ENCODE results near the gene RAB11A. TPM values are rescaled to one million over a fixed set of nuclear protein-coding genes. Genes with fewer than 3 reads are reported as not detected.
A peak's percentile ranks its signal among the peaks of the same experiment; 100 is the strongest.

Gene RAB11A
- polyA plus RNA-seq, 1 donor from 2014 or later: 248 TPM

DNA sequence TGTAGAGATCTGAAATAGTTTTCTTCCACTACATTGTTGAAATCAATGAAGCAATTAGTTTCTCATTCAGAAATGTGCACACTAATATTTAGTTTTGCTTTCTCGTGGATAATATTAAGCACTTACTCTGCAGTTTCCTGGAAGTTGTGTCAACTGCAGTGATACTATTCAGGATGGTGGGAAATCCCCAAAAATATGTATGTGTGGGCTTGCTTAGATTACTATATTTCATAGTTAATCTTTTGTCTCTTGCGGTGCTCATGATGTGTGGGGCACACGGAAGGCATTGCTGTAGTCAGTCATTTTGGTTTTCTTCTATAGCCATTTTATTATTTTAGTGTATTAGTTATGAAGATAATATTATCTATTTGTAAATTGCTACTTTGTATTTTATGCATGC is 19.7 kb downstream of the RAB11A start:
- no peak overlapping the region for H3K27ac Mint-ChIP-seq

DNA sequence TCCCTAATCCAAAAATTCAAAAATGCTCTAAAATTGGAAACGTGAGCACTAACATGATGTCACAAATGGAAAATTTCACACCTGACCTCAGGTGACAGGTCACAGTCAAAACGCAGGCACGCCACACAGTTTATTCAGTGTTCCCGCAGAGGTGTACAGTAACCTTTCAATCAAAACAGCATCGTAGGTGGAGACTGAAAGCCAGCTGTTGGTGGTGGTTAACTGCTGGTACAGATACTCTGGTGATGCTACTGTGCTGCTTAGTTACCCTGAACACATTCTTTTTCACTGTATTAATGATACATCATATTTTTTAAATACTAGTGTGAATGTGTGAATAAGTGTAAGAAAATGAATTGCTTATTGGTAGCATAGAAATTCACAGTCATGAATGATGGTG is 23.8 kb downstream of the RAB11A start:
- H3K4me1 Mint-ChIP-seq: peaks cover 0 to 8% (median 7%) of the 10 kb centered on the region in 3 donors
- no peak overlapping the region for H3K4me3 Mint-ChIP-seq
- H3K36me3 Mint-ChIP-seq: peaks cover 13% of the 10 kb centered on the region
- H3K27ac Mint-ChIP-seq: no peak overlapping the region
- H3K27me3 Mint-ChIP-seq: no peaks in the 10 kb centered on the region
- no peaks in the 10 kb centered on the region for H3K9me3 Mint-ChIP-seq

More for the DNA sequence above, 19.7 kb downstream of the RAB11A start:
- peaks cover 21% of the 10 kb centered on the region for H3K36me3 Mint-ChIP-seq
- H3K9me3 Mint-ChIP-seq: no peaks in the 10 kb centered on the region
- no peak overlapping the region for H3K4me3 Mint-ChIP-seq
- H3K4me1 Mint-ChIP-seq: peaks cover 11 to 24% (median 19%) of the 10 kb centered on the region in 3 donors
- H3K27me3 Mint-ChIP-seq: no peaks in the 10 kb centered on the region

DNA sequence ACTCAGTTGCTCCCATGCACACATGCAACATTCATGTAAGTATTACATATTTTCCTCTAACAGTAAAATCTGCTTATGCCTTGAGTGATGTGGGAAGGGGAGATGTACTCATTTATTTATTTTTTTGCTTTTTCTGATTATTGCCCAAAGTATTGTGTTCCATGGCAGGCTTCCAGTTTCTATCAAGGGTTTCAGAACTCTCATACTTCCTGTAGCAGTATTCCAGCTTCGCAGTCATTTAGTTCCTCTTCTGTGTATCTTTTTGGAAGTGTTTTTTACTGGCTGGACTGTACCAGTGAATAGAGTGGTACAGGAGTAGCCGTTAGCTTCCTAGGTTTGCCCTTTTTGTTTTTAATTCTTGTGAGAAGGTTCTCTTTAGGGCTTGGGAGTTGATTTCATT is 26.9 kb downstream of the RAB11A start:
- H3K27ac Mint-ChIP-seq: no peak overlapping the region
- H3K4me3 Mint-ChIP-seq: no peak overlapping the region
- no peaks in the 10 kb centered on the region for H3K36me3 Mint-ChIP-seq
- no peaks in the 10 kb centered on the region for H3K27me3 Mint-ChIP-seq
- H3K9me3 Mint-ChIP-seq: no peaks in the 10 kb centered on the region
- peaks cover 0 to 5% (median 3%) of the 10 kb centered on the region in 3 donors for H3K4me1 Mint-ChIP-seq

DNA sequence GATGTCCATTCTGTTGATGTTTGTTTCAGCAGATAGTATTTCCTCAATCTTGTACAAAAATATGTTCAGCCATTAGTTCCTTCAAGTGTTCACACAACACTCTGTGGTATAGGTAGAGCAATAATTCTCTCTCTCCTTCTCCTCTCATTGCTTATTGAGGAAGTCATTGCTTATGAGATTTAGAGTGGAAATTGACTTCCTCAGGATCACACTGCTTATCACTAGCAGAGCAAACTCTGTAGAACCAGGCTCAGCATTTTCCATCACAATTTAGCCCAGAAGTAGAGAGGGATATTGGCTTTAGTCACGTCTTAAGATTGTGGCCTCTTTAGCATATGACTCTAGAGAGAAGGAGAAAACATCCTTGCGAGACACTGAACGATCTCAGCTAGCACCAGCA is 31.2 kb downstream of the RAB11A start:
- H3K27me3 Mint-ChIP-seq: no peaks in the 10 kb centered on the region
- peaks cover 21 to 26% (median 23%) of the 10 kb centered on the region in 3 donors for H3K4me1 Mint-ChIP-seq
- no peak overlapping the region for H3K27ac Mint-ChIP-seq
- H3K9me3 Mint-ChIP-seq: no peaks in the 10 kb centered on the region
- no peak overlapping the region for H3K4me3 Mint-ChIP-seq
- H3K36me3 Mint-ChIP-seq: peaks cover 3% of the 10 kb centered on the region

DNA sequence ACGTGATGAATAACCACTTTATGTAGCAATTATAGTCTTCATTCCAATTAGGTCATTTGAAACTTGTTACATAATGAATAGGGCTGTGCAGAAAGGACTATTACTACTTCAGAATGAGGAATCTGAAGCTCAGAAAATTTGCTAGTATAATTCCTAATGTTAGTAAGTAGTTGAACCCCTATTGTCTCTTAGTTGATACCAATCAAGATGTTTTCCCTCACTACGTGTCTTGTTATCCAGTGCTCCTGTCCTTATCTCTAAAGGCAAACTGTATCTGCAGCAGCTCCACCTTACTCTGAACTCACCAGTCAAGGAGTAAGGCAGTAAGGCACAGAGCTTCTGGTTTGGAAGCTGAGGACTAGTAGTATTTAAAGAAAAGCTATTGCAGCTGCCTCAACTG is 32.0 kb downstream of the RAB11A start:
- Mint-ChIP-seq H3K27me3 (no peaks in the 10 kb centered on the region), H3K4me1 (peaks cover 21 to 26% (median 23%) of the 10 kb centered on the region in 3 donors), H3K4me3 (no peak overlapping the region), H3K27ac (no peak overlapping the region), H3K36me3 (peaks cover 3% of the 10 kb centered on the region), H3K9me3 (no peaks in the 10 kb centered on the region)

DNA sequence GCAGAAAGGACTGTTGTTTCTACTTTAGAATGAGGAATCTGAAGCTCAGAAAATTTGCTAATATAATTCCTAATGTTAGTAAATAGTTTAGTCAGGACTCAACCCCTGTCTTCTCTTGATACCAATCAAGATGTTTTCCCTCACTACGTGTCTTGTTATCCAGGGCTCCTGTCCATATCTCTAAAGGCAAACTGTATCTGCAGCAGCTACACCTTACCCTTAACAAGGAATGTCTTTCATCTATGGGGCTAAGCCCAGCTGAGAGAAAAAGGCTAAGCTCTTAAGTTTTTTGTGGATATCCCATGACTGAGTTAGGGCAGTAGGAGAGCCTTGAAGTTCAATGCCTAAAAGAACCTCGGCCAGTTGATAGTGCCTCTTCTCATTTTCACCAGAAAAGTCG is 32.5 kb downstream of the RAB11A start:
- peak overlapping the region; percentile 49 to 92 (median 80) for H3K27ac Mint-ChIP-seq
- H3K36me3 Mint-ChIP-seq: peaks cover 3% of the 10 kb centered on the region
- peak overlapping the region in 2 of 4 donors; percentile 58 to 90 for H3K4me3 Mint-ChIP-seq
- peaks cover 21 to 26% (median 23%) of the 10 kb centered on the region in 3 donors for H3K4me1 Mint-ChIP-seq
- H3K9me3 Mint-ChIP-seq: no peaks in the 10 kb centered on the region
- H3K27me3 Mint-ChIP-seq: no peaks in the 10 kb centered on the region

DNA sequence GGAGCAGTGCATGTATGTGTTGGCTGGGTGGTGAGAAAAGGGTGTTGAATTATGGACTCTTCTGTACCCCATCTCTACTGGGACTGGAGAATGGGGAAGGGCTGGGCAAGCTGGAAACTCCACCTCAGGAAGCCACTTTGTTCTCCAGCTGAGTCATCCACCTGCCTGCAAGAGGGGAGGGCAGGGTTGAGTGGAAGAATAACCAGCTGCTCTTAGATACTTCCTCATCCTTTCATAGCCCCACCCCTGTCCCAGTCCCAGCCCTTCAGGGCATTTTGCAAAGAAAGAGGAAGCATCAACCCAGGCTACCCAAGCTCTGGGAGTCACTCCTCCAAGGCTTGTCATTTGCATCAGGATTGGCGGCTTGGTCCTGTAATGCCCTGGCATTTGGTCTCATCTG is 33.1 kb downstream of the RAB11A start:
- Mint-ChIP-seq H3K4me3 (peak overlapping the region in 3 of 4 donors; percentile 4 to 90 (median 58)), H3K27ac (peak overlapping the region; percentile 49 to 92 (median 80)), H3K4me1 (peaks cover 21 to 26% (median 23%) of the 10 kb centered on the region in 3 donors), H3K9me3 (no peaks in the 10 kb centered on the region), H3K36me3 (peaks cover 3% of the 10 kb centered on the region), H3K27me3 (no peaks in the 10 kb centered on the region)

DNA sequence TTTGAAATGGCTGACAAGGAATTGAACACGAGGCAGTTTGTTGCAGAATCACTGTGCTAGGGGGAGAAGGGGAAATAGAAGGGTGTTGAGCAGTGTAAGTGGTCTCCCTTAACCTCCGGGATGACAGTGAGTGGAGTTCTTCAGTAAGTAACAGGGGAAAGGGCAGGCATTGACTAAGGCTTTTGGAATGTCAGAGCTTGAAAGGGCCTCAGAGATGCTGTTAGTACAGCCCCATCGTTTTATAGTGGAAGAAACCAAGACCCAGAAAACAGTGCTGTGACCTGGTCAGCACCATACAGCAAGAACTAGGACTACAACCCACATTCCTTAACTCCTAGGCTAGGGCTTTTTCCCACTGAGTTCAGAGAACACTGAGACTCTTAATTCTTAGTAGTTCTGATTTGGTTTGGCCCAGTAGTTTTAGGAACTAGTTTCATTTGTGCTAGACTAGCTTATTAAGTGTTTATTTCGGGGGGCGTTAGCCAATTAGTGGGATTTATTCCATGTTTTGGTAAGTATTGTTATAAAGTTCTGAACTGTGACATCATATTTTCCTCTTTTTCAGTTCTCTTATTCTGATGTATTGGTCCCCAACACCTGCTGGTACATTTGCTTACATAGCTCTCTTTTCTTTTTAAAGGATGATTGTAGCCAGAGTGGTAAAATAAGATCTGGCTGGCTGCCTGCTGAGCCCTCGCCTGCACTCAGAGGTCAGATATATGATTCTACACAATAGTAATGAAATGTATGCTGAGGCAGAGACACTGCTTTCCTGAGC is 34.2 kb downstream of the RAB11A start:
- Mint-ChIP-seq H3K9me3 (no peaks in the 10 kb centered on the region), H3K36me3 (peaks cover 5% of the 10 kb centered on the region), H3K4me1 (peaks cover 21 to 26% (median 23%) of the 10 kb centered on the region in 3 donors), H3K4me3 (peak overlapping the region in 1 of 4 donors; percentile 42), H3K27ac (peak overlapping the region in 2 of 3 donors; percentile 49 to 85), H3K27me3 (no peaks in the 10 kb centered on the region)

DNA sequence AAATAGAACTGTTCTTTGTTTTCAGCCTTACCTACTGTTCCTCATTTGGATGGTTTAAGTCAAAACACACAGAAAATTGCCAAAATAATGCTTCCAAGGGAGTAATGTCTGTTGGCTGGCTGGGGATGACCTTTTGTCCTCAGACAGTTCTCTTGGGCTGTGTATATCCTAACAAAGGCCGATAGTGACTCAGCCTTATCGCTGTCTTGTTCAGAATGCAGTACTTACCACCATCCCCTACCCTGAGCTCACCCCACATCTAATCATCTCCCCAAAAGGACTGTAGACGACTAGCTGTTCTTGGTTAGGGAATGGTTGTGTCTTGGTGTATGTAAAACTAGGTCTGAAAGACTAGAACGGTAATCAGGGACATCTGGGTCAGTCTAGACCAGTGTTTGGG is 35.0 kb downstream of the RAB11A start:
- Mint-ChIP-seq H3K4me1 (peaks cover 21 to 26% (median 23%) of the 10 kb centered on the region in 3 donors), H3K27me3 (no peaks in the 10 kb centered on the region), H3K4me3 (no peak overlapping the region), H3K27ac (no peak overlapping the region), H3K36me3 (peaks cover 5% of the 10 kb centered on the region), H3K9me3 (no peaks in the 10 kb centered on the region)

DNA sequence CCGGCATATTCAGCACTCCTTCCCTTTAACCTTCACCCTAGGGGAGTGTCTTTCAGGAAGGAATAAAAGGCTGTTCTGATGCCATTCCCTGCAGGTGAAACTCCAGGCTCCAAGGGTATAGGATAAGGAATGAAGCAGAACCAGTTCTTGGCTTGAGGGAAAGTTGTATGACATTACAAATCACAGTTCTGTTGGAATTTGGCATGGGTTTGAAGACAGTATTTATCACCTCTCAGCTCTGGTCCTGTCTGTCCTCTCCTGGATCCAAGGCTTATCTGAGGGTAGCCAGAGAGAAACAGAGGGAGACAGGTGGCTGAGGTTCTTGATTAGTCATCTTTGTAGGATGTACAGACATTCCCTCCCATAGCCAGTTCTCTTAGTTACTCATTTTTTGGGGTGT is 37.1 kb downstream of the RAB11A start:
- peaks cover 5% of the 10 kb centered on the region for H3K36me3 Mint-ChIP-seq
- H3K27me3 Mint-ChIP-seq: no peaks in the 10 kb centered on the region
- no peak overlapping the region for H3K27ac Mint-ChIP-seq
- no peaks in the 10 kb centered on the region for H3K9me3 Mint-ChIP-seq
- H3K4me3 Mint-ChIP-seq: no peak overlapping the region
- H3K4me1 Mint-ChIP-seq: peaks cover 19 to 26% (median 23%) of the 10 kb centered on the region in 3 donors

DNA sequence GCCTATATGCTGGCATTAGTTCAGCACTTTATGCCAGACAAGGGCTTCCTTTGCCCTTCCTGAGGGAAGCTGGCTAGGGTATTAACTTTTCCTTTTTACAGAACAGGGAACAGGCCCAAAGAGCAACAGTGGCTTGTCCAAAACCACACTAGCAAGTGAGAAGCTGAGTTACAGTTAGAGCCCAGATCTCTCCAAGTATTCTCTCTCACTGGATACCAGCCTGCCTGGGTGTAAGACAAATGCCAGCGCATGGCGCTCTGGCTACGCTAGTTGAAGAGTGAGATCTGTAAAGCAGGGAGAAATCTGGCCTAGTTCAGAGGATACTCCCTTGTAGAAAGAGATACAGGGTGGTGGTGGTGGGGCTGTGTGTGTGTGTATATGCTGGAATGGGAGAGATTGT is 38.4 kb downstream of the RAB11A start:
- no peaks in the 10 kb centered on the region for H3K27me3 Mint-ChIP-seq
- H3K4me1 Mint-ChIP-seq: peaks cover 8 to 14% (median 14%) of the 10 kb centered on the region in 3 donors
- peak overlapping the region in 1 of 4 donors; percentile 30 for H3K4me3 Mint-ChIP-seq
- H3K36me3 Mint-ChIP-seq: peaks cover 5% of the 10 kb centered on the region
- no peaks in the 10 kb centered on the region for H3K9me3 Mint-ChIP-seq
- no peak overlapping the region for H3K27ac Mint-ChIP-seq

DNA sequence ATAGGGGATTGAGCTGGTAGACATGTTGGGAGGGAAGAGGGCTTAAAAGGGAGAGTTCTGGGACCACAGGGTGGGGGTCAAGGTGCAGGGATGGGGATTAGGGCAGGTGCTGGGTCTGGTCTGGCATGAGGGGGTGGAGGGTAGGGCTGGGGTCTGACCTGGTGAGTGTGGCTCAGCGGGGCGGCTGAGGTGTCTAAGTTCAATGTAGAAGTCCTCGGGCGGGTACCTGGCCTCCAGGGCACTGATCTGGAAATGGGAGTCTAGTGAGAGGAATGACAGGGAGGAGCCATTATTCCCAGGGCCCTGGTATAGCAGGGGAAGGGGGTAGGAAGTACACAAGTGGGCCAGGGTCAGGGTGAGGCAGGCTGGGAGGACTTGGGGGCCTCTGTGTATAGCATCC is 39.6 kb downstream of the RAB11A start:
- Mint-ChIP-seq H3K4me3 (no peak overlapping the region), H3K9me3 (no peaks in the 10 kb centered on the region)

DNA sequence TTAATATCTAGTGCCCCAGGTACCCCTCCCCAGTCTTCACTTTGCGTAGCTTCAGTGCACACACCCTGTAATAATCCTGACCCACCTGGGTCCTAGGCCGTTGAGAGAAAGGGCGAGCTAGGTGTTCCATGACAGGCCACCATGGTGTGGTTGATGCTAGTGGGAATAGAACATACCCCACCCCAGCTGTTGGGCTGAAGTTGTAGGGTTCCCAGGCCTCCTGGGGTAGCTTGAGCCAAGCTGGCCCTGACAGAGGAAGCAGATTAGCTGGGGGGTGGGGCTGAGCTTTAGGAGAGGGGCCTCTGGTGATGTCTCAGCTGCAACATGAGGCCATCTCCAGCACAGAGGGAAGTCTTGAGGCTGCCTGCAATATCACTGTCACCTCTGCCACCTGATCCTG is 40.5 kb downstream of the RAB11A start:
- no peaks in the 10 kb centered on the region for H3K27me3 Mint-ChIP-seq
- H3K36me3 Mint-ChIP-seq: peaks cover 5% of the 10 kb centered on the region
- H3K27ac Mint-ChIP-seq: no peak overlapping the region
- H3K9me3 Mint-ChIP-seq: no peaks in the 10 kb centered on the region
- no peak overlapping the region for H3K4me3 Mint-ChIP-seq
- peaks cover under 1 to 6% (median 3%) of the 10 kb centered on the region in 3 donors for H3K4me1 Mint-ChIP-seq

More for the DNA sequence above, 39.6 kb downstream of the RAB11A start:
- peaks cover 5% of the 10 kb centered on the region for H3K36me3 Mint-ChIP-seq
- no peak overlapping the region for H3K27ac Mint-ChIP-seq
- peaks cover under 1 to 2% (median 2%) of the 10 kb centered on the region in 3 donors for H3K4me1 Mint-ChIP-seq
- no peaks in the 10 kb centered on the region for H3K27me3 Mint-ChIP-seq

DNA sequence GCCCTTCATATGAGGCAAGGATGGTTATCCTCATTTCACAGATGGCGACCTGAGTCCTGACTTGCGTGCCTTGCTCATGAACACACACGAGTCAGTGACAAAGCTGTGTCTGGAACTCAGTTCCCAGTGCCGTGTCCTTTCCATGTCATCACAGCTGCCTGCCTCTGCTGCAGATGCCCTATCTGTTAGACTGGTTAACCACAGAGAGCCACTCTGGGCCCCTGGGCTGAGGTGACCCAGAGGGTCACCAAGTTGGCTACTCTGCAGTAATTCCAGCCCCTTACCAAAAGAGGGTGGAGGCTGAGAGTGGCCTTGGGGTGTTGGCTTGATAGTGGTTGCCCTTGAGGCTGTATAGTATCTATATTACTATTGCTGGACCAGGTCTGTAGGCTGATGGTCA is 41.0 kb downstream of the RAB11A start:
- H3K36me3 Mint-ChIP-seq: peaks cover 2% of the 10 kb centered on the region
- H3K9me3 Mint-ChIP-seq: no peaks in the 10 kb centered on the region
- no peaks in the 10 kb centered on the region for H3K27me3 Mint-ChIP-seq
- H3K4me3 Mint-ChIP-seq: no peak overlapping the region
- H3K27ac Mint-ChIP-seq: no peak overlapping the region
- peaks cover 4 to 11% (median 7%) of the 10 kb centered on the region in 3 donors for H3K4me1 Mint-ChIP-seq

DNA sequence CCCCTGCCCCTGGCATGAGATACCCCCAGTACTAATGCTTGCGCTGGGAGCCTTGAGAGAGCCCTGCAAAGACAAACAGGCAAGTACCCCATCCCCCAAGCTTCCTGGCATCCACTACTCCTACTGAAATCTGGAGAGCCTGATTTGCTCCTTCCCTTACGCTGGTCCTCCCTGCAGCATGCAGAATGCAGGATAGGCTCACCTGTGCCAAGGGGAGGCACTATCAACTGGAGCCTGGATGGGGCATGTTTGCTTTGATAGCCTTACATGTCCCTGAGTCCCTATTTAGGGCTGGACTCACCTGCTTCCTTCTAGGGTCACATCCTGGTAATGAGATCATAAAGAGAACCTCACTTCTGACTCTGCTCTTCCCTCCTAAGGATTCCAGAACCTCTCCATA is 42.9 kb downstream of the RAB11A start:
- no peaks in the 10 kb centered on the region for H3K9me3 Mint-ChIP-seq
- no peak overlapping the region for H3K27ac Mint-ChIP-seq
- H3K4me3 Mint-ChIP-seq: no peak overlapping the region
- H3K27me3 Mint-ChIP-seq: no peaks in the 10 kb centered on the region
- peaks cover 2% of the 10 kb centered on the region for H3K36me3 Mint-ChIP-seq
- H3K4me1 Mint-ChIP-seq: peaks cover 19 to 25% (median 24%) of the 10 kb centered on the region in 3 donors
